ENCODE data around the gene LOXL1. TPM values are rescaled to one million over a fixed set of nuclear protein-coding genes. Genes with fewer than 3 reads are reported as not detected.

Gene LOXL1
- total and polyA plus RNA-seq, 2 experiments from 2014 or later, result 44.5 to 136 TPM

DNA sequence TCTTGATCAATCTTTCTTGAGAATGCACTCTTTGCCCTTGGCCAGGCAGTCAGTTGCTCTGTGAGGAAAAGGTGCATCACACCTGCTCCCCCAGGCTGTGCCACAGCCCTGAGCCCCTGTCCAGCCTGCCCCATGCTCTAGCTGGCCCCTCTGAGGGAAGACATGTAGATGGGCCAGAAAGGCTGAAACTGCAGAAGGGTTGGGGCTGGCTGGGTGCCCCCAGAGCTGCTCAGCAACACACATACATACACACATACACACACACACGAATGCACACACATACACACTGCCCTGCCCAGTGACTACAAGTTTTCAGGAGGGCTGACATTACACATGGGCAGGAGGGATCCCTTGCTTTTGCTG, 36.5 kb upstream of the LOXL1 start:
- no peaks in the 10 kb centered on the region for H3K36me3 ChIP-seq (replicated peaks; ENCODE audit: insufficient read depth, low read depth)
- H3K9me3 ChIP-seq (ENCODE audit: low read depth), result no peaks in the 10 kb centered on the region
- no peaks in the 10 kb centered on the region for H3K79me2 ChIP-seq
- H3K4me3 ChIP-seq, result no peak overlapping the region
- H3K27me3 ChIP-seq, result peaks cover 12% of the 10 kb centered on the region
- TF ChIP-seq EZH2phosphoT487 (IDR thresholded peaks at IDR 0.05; ENCODE audit: low read depth, severe bottlenecking, unreplicated experiment) (no peak), EZH2 (IDR thresholded peaks at IDR 0.05; ENCODE audit: borderline replicate concordance) (no peak)
- TF ChIP-seq, protein P1, sequence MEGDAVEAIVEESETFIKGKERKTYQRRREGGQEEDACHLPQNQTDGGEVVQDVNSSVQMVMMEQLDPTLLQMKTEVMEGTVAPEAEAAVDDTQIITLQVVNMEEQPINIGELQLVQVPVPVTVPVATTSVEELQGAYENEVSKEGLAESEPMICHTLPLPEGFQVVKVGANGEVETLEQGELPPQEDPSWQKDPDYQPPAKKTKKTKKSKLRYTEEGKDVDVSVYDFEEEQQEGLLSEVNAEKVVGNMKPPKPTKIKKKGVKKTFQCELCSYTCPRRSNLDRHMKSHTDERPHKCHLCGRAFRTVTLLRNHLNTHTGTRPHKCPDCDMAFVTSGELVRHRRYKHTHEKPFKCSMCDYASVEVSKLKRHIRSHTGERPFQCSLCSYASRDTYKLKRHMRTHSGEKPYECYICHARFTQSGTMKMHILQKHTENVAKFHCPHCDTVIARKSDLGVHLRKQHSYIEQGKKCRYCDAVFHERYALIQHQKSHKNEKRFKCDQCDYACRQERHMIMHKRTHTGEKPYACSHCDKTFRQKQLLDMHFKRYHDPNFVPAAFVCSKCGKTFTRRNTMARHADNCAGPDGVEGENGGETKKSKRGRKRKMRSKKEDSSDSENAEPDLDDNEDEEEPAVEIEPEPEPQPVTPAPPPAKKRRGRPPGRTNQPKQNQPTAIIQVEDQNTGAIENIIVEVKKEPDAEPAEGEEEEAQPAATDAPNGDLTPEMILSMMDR (IDR thresholded peaks at IDR 0.05; ENCODE audit: poor library complexity), result no peak
- H3K4me2 ChIP-seq, result no peak overlapping the region
- no peaks in the 10 kb centered on the region for H3K9me2 ChIP-seq (replicated peaks; ENCODE audit: insufficient read depth)
- DNase-seq (ENCODE audit: low spot score), result no peak
- H2AFZ ChIP-seq, result no peak overlapping the region
- WGBS (ENCODE audit: low lambda C conversion rate, missing lambda C conversion rate), result 55% methylated on average over 1 of the region's 1 CpG
- no peaks in the 10 kb centered on the region for H4K20me1 ChIP-seq (ENCODE audit: insufficient read depth, poor library complexity, severe bottlenecking)
- H3K4me1 ChIP-seq (ENCODE audit: insufficient read depth), result no peaks in the 10 kb centered on the region
- H3K27ac ChIP-seq, result no peak overlapping the region

DNA sequence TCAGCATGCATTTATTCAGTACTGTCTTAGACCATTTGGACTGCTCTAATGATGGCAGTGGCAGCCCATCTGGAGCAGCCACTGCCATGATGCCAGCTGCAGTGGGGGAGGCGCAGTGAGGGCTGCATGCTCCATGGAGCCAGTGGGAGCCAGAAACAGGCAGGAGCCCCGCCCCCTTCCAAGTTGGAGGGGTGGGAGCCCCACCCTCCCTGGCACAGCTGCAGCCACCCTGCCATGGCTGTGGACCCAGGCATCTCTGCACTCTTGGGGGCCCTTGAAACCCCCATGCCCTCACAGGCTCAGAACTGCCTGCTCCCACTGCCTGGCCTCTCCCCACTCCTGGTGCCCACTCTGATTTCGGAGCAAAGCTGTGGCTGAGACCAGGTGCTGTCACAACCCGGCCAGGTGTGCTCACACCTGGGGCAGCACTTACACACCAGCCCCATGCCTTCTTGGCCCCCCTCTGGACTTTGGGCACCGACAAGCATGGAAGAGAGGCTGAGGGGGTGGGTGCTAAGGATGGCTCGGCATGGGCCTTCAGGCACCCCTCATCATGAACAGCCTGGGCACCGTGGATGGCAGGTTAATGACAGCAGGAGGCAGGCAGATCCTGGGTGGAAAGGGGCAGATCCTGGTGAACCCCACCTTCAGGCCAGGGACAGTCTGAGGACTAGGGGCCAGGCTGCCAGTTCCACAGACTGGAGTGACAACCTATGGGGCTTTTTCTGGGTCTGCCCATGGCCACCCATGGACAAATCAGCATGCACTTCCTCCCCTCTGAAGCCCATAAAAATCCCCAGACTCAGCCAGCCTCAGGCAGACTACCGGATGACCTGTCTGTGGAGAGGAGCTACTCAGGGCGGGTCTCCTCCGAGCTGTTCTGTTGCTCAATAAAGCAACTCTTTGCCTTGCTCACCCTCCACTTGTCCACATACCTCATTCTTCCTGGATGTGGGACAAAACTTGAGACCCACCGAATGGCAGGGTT, 34.6 kb upstream of the LOXL1 start:
- TF ChIP-seq, protein P1 (IDR thresholded peaks at IDR 0.05; ENCODE audit: poor library complexity), result no peak
- TF ChIP-seq EZH2phosphoT487 (IDR thresholded peaks at IDR 0.05; ENCODE audit: low read depth, severe bottlenecking, unreplicated experiment) (no peak), EZH2 (IDR thresholded peaks at IDR 0.05; ENCODE audit: borderline replicate concordance) (no peak)
- 74% methylated on average over 9 of the region's 11 CpGs for WGBS (ENCODE audit: low lambda C conversion rate, missing lambda C conversion rate)
- no peaks in the 10 kb centered on the region for H3K9me2 ChIP-seq (replicated peaks; ENCODE audit: insufficient read depth)

DNA sequence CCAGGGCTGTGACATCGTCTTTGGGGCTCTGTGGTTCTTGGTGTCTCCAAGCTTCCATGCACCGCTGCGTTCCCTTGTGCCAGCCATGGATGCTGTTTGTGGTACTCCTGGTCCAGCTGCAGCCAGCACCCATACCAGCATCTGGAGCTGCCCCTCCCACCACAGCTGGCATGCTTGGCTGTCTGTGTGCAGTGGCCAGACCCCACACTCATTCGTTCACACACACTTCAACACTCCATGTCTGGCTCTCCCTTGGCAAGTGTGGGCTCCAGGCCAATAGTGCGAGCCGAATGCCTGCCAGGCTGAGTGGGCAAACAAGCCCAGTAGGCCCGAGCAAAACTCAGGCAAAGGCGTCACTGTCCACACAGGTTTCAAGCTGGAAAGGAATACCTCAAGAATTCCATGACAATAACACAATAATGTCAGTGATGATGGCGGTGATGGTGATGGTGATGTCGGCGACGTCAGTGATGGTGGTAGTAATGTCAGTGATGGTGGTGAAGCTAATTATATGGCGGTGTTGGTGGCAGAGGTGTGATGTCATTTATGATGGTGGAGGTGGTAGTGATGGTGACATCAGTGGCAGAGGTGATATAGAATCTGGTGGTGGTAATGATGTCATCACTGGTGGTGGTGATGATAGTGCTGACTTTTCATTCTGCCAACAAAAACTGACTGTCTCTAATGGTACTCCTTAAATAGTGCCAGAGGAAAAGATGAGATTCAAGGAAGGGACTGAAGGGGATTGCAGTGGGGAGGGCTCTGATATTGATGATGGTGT, 33.6 kb upstream of the LOXL1 start:
- TF ChIP-seq, protein P1 (IDR thresholded peaks at IDR 0.05; ENCODE audit: poor library complexity), result no peak
- no peak for TF ChIP-seq EZH2phosphoT487 (IDR thresholded peaks at IDR 0.05; ENCODE audit: low read depth, severe bottlenecking, unreplicated experiment)
- TF ChIP-seq EZH2 (IDR thresholded peaks at IDR 0.05; ENCODE audit: borderline replicate concordance), result no peak
- WGBS (ENCODE audit: low lambda C conversion rate, missing lambda C conversion rate), result 86% methylated on average over 13 of the region's 13 CpGs
- Histone ChIP-seq H3K4me3 (no peak overlapping the region), H4K20me1 (ENCODE audit: insufficient read depth, poor library complexity, severe bottlenecking) (no peaks in the 10 kb centered on the region), H3K36me3 (replicated peaks; ENCODE audit: insufficient read depth, low read depth) (no peaks in the 10 kb centered on the region), H3K27ac (no peak overlapping the region), H3K4me2 (no peak overlapping the region), H3K9me2 (replicated peaks; ENCODE audit: insufficient read depth) (no peaks in the 10 kb centered on the region), H3K79me2 (no peaks in the 10 kb centered on the region), H3K4me1 (ENCODE audit: insufficient read depth) (no peaks in the 10 kb centered on the region), H3K9me3 (ENCODE audit: low read depth) (no peaks in the 10 kb centered on the region), H2AFZ (no peak overlapping the region), H3K27me3 (peaks cover 12% of the 10 kb centered on the region)
- no peak for DNase-seq (ENCODE audit: low spot score)

More for the DNA sequence above, 34.6 kb upstream of the LOXL1 start:
- no peak overlapping the region for H2AFZ ChIP-seq
- no peaks in the 10 kb centered on the region for H3K36me3 ChIP-seq (replicated peaks; ENCODE audit: insufficient read depth, low read depth)
- H3K27ac ChIP-seq, result no peak overlapping the region
- H3K9me3 ChIP-seq (ENCODE audit: low read depth), result no peaks in the 10 kb centered on the region
- DNase-seq (ENCODE audit: low spot score), result no peak
- H4K20me1 ChIP-seq (ENCODE audit: insufficient read depth, poor library complexity, severe bottlenecking), result no peaks in the 10 kb centered on the region
- H3K4me2 ChIP-seq, result no peak overlapping the region
- H3K4me1 ChIP-seq (ENCODE audit: insufficient read depth), result no peaks in the 10 kb centered on the region
- no peak overlapping the region for H3K4me3 ChIP-seq
- H3K79me2 ChIP-seq, result no peaks in the 10 kb centered on the region
- H3K27me3 ChIP-seq, result peaks cover 12% of the 10 kb centered on the region

Data from hepatocyte (in vitro differentiated cells).